Bone marrow (tissue), 2 donors: Measurements from ENCODE around the gene FAM118A.

Experiments
- DNase-seq, 2 donors: peaks; one replicate each; lab custom pipeline; 2025; lab: John Stamatoyannopoulos, UW

Gene FAM118A

GRCh38 chr22:45381348-45381747 is 71.6 kb downstream of the FAM118A start:
- no peak for DNase-seq

GRCh38 chr22:45389546-45389945 is 79.8 kb downstream of the FAM118A start:
- no peak for DNase-seq
